Neutrophil (primary cell): Measurements from ENCODE around the gene AOPEP.

ENCODE experiments used
- H3K27ac ChIP-seq: fragments of 200-600 bp; sonication (generic); 2 replicates; pipeline ENCODE4 v1.5.1; 2016; ENCODE audit warnings: mild to moderate bottlenecking, moderate library complexity
- H3K27me3 ChIP-seq: fragments of 200-600 bp; sonication (generic); 2 replicates; pipeline ENCODE4 v1.6.0; 2016; ENCODE audit warnings: mild to moderate bottlenecking
- H3K36me3 ChIP-seq: fragments of 200-600 bp; sonication (generic); 2 replicates; pipeline ENCODE4 v1.5.1; 2017
- H3K4me1 ChIP-seq, 2 experiments: fragments of 200-600 bp in 1 of 2; sonication (generic) in 1 of 2; 1 replicate in 1 of 2; 2 replicates in 1 of 2; pipeline versions ENCODE4 v1.5.1 to v1.6.1; 2013 to 2016; ENCODE audit warnings: low read depth in 1 of 2, low read length in 1 of 2, mild to moderate bottlenecking in 1 of 2, moderate library complexity in 1 of 2; ENCODE audit not compliant: control insufficient read depth in 1 of 2, insufficient read depth in 1 of 2
- H3K4me3 ChIP-seq, 2 experiments: fragments of 200-600 bp in 1 of 2; sonication (generic) in 1 of 2; 1 replicate in 1 of 2; 2 replicates in 1 of 2; pipeline ENCODE4 v1.5.1; 2013 to 2016; ENCODE audit warnings: low read depth in 1 of 2, low read length in 1 of 2, mild to moderate bottlenecking in 1 of 2, moderate library complexity in 1 of 2
- H3K9me3 ChIP-seq: fragments of 200-600 bp; sonication (generic); 2 replicates; pipeline ENCODE4 v1.5.1; 2016
- CTCF ChIP-seq: fragments of 200-600 bp; sonication (generic); IDR thresholded peaks from 2 replicates; pipeline ENCODE4 v1.5.1; 2016; ENCODE audit warnings: antibody characterized with exemption

AOPEP gene

GRCh38 chr9:95008151-95008771 lies 281.8 kb downstream of the AOPEP start:
- Histone ChIP-seq H3K27ac (no peak overlapping the region), H3K4me1 (peaks cover 9 to 11% of the 10 kb centered on the region in 2 experiments), H3K9me3 (no peaks in the 10 kb centered on the region), H3K36me3 (no peaks in the 10 kb centered on the region), H3K27me3 (peaks cover 53% of the 10 kb centered on the region), H3K4me3 (no peak overlapping the region)
- TF ChIP-seq CTCF = no peak

GRCh38 chr9:95009459-95009858 lies 283.0 kb downstream of the AOPEP start:
- H3K4me1 ChIP-seq = peaks cover 4 to 5% of the 10 kb centered on the region in 2 experiments
- no peaks in the 10 kb centered on the region for H3K9me3 ChIP-seq
- no peak for TF ChIP-seq CTCF
- H3K36me3 ChIP-seq = no peaks in the 10 kb centered on the region
- H3K4me3 ChIP-seq = no peak overlapping the region
- peaks cover 42% of the 10 kb centered on the region for H3K27me3 ChIP-seq
- no peak overlapping the region for H3K27ac ChIP-seq

GRCh38 chr9:95010431-95010838 lies 283.9 kb downstream of the AOPEP start:
- Histone ChIP-seq H3K27me3 (peaks cover 32% of the 10 kb centered on the region), H3K4me1 (peaks cover under 1 to 1% of the 10 kb centered on the region in 2 experiments), H3K9me3 (no peaks in the 10 kb centered on the region), H3K36me3 (no peaks in the 10 kb centered on the region), H3K4me3 (no peak overlapping the region), H3K27ac (no peak overlapping the region)
- no peak for TF ChIP-seq CTCF

- no peak overlapping the region for H3K4me3 ChIP-seq
- H3K9me3 ChIP-seq = no peaks in the 10 kb centered on the region
- no peaks in the 10 kb centered on the region for H3K36me3 ChIP-seq
- peaks cover 14% of the 10 kb centered on the region for H3K27me3 ChIP-seq
- no peaks in the 10 kb centered on the region for H3K4me1 ChIP-seq
- H3K27ac ChIP-seq = no peak overlapping the region
- TF ChIP-seq CTCF = no peak
Observed at GRCh38 chr9:95012035-95012708, 285.7 kb downstream of the AOPEP start.

- Histone ChIP-seq H3K36me3 (no peaks in the 10 kb centered on the region), H3K27ac (no peak overlapping the region), H3K27me3 (peaks cover 7% of the 10 kb centered on the region), H3K4me1 (no peaks in the 10 kb centered on the region), H3K4me3 (no peak overlapping the region), H3K9me3 (no peaks in the 10 kb centered on the region)
- no peak for TF ChIP-seq CTCF
Observed at GRCh38 chr9:95012902-95013301, 286.4 kb downstream of the AOPEP start.
